OCI-LY1 (cell line): ENCODE data around the gene PVALEF.

Source experiments
- EZH2 ChIP-seq: fragments of 200-600 bp; sonication (generic), shearing (Covaris generic); IDR thresholded peaks from 2 replicates; pipeline ENCODE4 v1.8.0; 2017; ENCODE audit warnings: borderline replicate concordance, mixed run types, mild to moderate bottlenecking, antibody characterized with exemption, low read length, moderate library complexity, mixed read lengths
- TF ChIP-seq, protein P1 (sequence below): fragments of 200-600 bp; sonication (generic), shearing (Covaris generic); IDR thresholded peaks from 2 replicates; pipeline ENCODE4 v1.5.1; 2017; ENCODE audit warnings: mild to moderate bottlenecking, antibody characterized with exemption, low read length, moderate library complexity, mixed read lengths

DNA sequence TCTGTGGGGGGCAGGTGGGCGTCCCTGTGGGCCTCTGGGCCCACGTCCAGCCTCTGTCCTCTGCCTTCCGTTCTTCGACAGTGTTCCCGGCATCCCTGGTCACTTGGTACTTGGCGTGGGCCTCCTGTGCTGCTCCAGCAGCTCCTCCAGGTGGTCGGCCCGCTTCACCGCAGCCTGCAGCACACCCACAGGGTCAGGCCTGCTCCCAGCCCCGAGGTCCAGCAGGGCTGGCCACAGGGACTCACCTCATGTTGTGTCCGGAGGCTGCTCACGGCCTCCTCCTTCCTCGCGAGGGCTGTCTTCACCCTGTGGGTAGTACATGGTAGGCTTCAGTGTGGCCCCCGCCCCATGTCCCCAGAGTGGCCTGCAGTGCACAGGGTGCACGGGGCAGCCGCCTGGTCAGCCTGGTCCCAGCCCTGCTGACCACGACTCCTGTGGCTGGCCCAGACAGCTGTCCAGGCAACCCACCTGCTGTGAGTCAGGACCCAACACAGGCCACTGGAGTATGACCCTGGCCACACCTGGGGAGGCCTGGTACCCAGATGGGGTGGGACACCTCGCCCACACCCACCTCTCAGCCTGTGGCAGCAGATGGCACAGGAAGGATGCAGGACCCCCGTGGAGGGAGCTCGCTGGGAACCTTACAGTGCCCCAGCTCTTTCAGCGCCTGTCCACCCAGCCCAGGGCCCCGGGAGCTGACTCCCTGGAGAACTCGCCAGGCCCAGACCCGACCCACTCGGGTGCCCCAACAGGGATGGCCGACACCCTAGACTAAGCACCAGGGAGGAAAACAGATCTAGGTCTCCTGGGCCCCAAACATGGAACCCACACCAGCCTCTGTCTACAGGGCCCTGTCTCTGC, 24.6 kb downstream of the PVALEF start:
- TF ChIP-seq, protein P1, sequence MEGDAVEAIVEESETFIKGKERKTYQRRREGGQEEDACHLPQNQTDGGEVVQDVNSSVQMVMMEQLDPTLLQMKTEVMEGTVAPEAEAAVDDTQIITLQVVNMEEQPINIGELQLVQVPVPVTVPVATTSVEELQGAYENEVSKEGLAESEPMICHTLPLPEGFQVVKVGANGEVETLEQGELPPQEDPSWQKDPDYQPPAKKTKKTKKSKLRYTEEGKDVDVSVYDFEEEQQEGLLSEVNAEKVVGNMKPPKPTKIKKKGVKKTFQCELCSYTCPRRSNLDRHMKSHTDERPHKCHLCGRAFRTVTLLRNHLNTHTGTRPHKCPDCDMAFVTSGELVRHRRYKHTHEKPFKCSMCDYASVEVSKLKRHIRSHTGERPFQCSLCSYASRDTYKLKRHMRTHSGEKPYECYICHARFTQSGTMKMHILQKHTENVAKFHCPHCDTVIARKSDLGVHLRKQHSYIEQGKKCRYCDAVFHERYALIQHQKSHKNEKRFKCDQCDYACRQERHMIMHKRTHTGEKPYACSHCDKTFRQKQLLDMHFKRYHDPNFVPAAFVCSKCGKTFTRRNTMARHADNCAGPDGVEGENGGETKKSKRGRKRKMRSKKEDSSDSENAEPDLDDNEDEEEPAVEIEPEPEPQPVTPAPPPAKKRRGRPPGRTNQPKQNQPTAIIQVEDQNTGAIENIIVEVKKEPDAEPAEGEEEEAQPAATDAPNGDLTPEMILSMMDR, result no peak
- TF ChIP-seq EZH2, result no peak
